Thymus (tissue), 11 donors: ENCODE measurements around the gene RPL36AL. TPM values are rescaled to one million over a fixed set of nuclear protein-coding genes. Genes with fewer than 3 reads are reported as not detected.

ENCODE experiments used
- DNase-seq, 9 donors: peaks; one replicate each; pipeline ENCODE4 v3.0.0-alpha.2; 2013; ENCODE audit warnings: low spot score in 9 of 9, low read depth in 6 of 9, missing footprints in 1 of 9
- H3K27ac ChIP-seq, 2 donors: one replicate each; pipeline ENCODE4 v1.5.1; 2013; ENCODE audit warnings: control low read depth in 1 of 2, low read depth in 1 of 2, low read length in 1 of 2, mild to moderate bottlenecking in 1 of 2, moderate library complexity in 1 of 2
- H3K27me3 ChIP-seq, 2 donors: one replicate each; pipeline ENCODE4 v1.5.1; 2013; ENCODE audit warnings: low read length in 1 of 2; ENCODE audit not compliant: control insufficient read depth in 2 of 2, insufficient read depth in 1 of 2
- H3K36me3 ChIP-seq, 2 donors: one replicate each; pipeline ENCODE4 v1.5.1; 2013; ENCODE audit warnings: low read length in 1 of 2, mild to moderate bottlenecking in 1 of 2, moderate library complexity in 1 of 2; ENCODE audit not compliant: control insufficient read depth in 2 of 2, insufficient read depth in 2 of 2
- H3K4me1 ChIP-seq, 2 donors: one replicate each; pipeline ENCODE4 v1.5.1; 2013; ENCODE audit warnings: low read length in 2 of 2; ENCODE audit not compliant: control insufficient read depth in 2 of 2, insufficient read depth in 2 of 2
- H3K4me3 ChIP-seq, 2 donors: one replicate each; pipeline ENCODE4 v1.5.1; 2013; ENCODE audit warnings: low read length in 2 of 2, control low read depth in 1 of 2, mild to moderate bottlenecking in 1 of 2
- H3K9me3 ChIP-seq, 2 donors: one replicate each; pipeline ENCODE4 v1.5.1; 2013; ENCODE audit warnings: low read length in 1 of 2, mild to moderate bottlenecking in 1 of 2; ENCODE audit not compliant: control insufficient read depth in 2 of 2, insufficient read depth in 1 of 2
- WGBS: extraction: QIAGEN DNeasy Blood & Tissue Kit; methylation state at CpG from one replicate; pipeline ENCODE4 v1.1.7; 2013; 5-methylcytosine and 5-hydroxymethylcytosine counted together
- polyA plus RNA-seq: library from polyadenylated mRNA; stranded (reverse); fragments of 200-250 nt; gene quantifications from one replicate; pipeline ENCODE4 v1.2.3, GENCODE V29; 2013
- total RNA-seq: library from RNA; stranded (reverse); fragments of 120-200 nt; gene quantifications from one replicate; pipeline ENCODE4 v1.2.4, GENCODE V29; 2013
- donor health status: healthy.

Gene RPL36AL
- total and polyA plus RNA-seq, 2 donors: 307 to 619 TPM

GRCh38 chr14:49569281-49569680 lies 51.1 kb downstream of the RPL36AL start:
- Histone ChIP-seq H3K27me3 (no peaks in the 10 kb centered on the region), H3K27ac (no peak overlapping the region), H3K4me3 (no peak overlapping the region), H3K4me1 (no peaks in the 10 kb centered on the region), H3K36me3 (peaks cover 0 to under 1% of the 10 kb centered on the region in 2 donors), H3K9me3 (peaks cover 1 to 2% of the 10 kb centered on the region in 2 donors)
- DNase-seq: no peak
- WGBS: 96% methylated on average over 3 of the region's 3 CpGs

Other genes with a start within 250 kb of the RPL36AL start
- 6,328 TPM for gene RPS29, start 34.2 kb downstream of the RPL36AL start, total RNA-seq
- 5,388 TPM for gene RPS29, start 34.2 kb downstream of the RPL36AL start, polyA plus RNA-seq
- gene LRR1, start 21.7 kb downstream of the RPL36AL start, total RNA-seq: 46.1 TPM
- 17.0 TPM for gene LRR1, start 21.7 kb downstream of the RPL36AL start, polyA plus RNA-seq
- 36.1 TPM for gene MGAT2, start 173 bp upstream of the RPL36AL start, total RNA-seq
- gene MGAT2, start 173 bp upstream of the RPL36AL start, polyA plus RNA-seq: 29.9 TPM
- gene DNAAF2, start 14.6 kb upstream of the RPL36AL start, total RNA-seq: 7.3 TPM
- gene DNAAF2, start 14.6 kb upstream of the RPL36AL start, polyA plus RNA-seq: 9.0 TPM
- gene POLE2, start 67.6 kb upstream of the RPL36AL start, total RNA-seq: 19.3 TPM
- 3.4 TPM for gene POLE2, start 67.6 kb upstream of the RPL36AL start, polyA plus RNA-seq
- gene KLHDC1, start 72.5 kb upstream of the RPL36AL start, total RNA-seq: 3.9 TPM
- gene KLHDC1, start 72.5 kb upstream of the RPL36AL start, polyA plus RNA-seq: 7.6 TPM
- 83.3 TPM for gene KLHDC2, start 147.5 kb upstream of the RPL36AL start, total RNA-seq
- 69.4 TPM for gene KLHDC2, start 147.5 kb upstream of the RPL36AL start, polyA plus RNA-seq
- 68.8 TPM for gene NEMF, start 232.2 kb upstream of the RPL36AL start, total RNA-seq
- gene NEMF, start 232.2 kb upstream of the RPL36AL start, polyA plus RNA-seq: 58.1 TPM